Fibroblast of skin of scalp (primary cell): ENCODE data around the gene ZACN.
A peak's percentile ranks its signal among the peaks of the same experiment; 100 is the strongest.

Source experiments
- DNase-seq: peaks from one replicate; pipeline ENCODE4 v3.0.0-alpha.2; 2013

The ZACN gene

GRCh38 chr17:76104140-76104895 lies 25.3 kb downstream of the ZACN start:
- no peak for DNase-seq

GRCh38 chr17:76104896-76105231 lies 25.9 kb downstream of the ZACN start:
- no peak for DNase-seq

- no peak for DNase-seq
Measured at GRCh38 chr17:76106703-76107102, 27.7 kb downstream of the ZACN start.

- DNase-seq: peak; percentile 23
Measured at GRCh38 chr17:76107509-76107908, 28.5 kb downstream of the ZACN start.

- DNase-seq: no peak
Measured at GRCh38 chr17:76111956-76112355, 33.0 kb downstream of the ZACN start.

- no peak for DNase-seq
Measured at GRCh38 chr17:76115138-76115754, 36.3 kb downstream of the ZACN start.

- DNase-seq: no peak
Measured at GRCh38 chr17:76119409-76120371, 40.7 kb downstream of the ZACN start.

- DNase-seq: no peak
Measured at GRCh38 chr17:76120658-76121008, 41.7 kb downstream of the ZACN start.

- peak; percentile 31 for DNase-seq
Measured at GRCh38 chr17:76121932-76122430, 43.0 kb downstream of the ZACN start.

GRCh38 chr17:76122431-76123190 lies 43.6 kb downstream of the ZACN start:
- no peak for DNase-seq

- DNase-seq: no peak
Measured at GRCh38 chr17:76123191-76123499, 44.2 kb downstream of the ZACN start.

- no peak for DNase-seq
Measured at GRCh38 chr17:76123749-76124581, 45.0 kb downstream of the ZACN start.

GRCh38 chr17:76124582-76125390 lies 45.8 kb downstream of the ZACN start:
- DNase-seq: peak; percentile 20

- no peak for DNase-seq
Measured at GRCh38 chr17:76125391-76125675, 46.4 kb downstream of the ZACN start.

- DNase-seq: no peak
Measured at GRCh38 chr17:76125922-76126321, 46.9 kb downstream of the ZACN start.

GRCh38 chr17:76130473-76130872 lies 51.5 kb downstream of the ZACN start:
- no peak for DNase-seq

GRCh38 chr17:76131051-76131691 lies 52.2 kb downstream of the ZACN start:
- no peak for DNase-seq

- no peak for DNase-seq
Measured at GRCh38 chr17:76131692-76132573, 53.0 kb downstream of the ZACN start.
